Measurements from ENCODE around the gene CRYBG1. TPM values are rescaled to one million over a fixed set of nuclear protein-coding genes. Genes with fewer than 3 reads are reported as not detected.

Gene CRYBG1
- total RNA-seq, 2 donors from 2014 or later: 2.5 to 2.7 TPM

GRCh38 chr6:106516616-106517015 lies 156.1 kb downstream of the CRYBG1 start:
- H3K4me3 ChIP-seq (ENCODE audit: low read length): no peak overlapping the region
- peaks cover 42% of the 10 kb centered on the region for H3K27me3 Mint-ChIP-seq (ENCODE audit: insufficient read depth)
- DNase-seq: no peak
- no peak overlapping the region for H3K9ac ChIP-seq (ENCODE audit: extremely low read depth, low read length, poor library complexity, severe bottlenecking)
- H3K27me3 ChIP-seq (ENCODE audit: control insufficient read depth, insufficient read depth, low read length, poor library complexity, severe bottlenecking): peaks cover 45% of the 10 kb centered on the region
- no peak overlapping the region for H3K4me3 Mint-ChIP-seq
- no peaks in the 10 kb centered on the region for H3K36me3 Mint-ChIP-seq (ENCODE audit: low read depth)
- H3K27ac Mint-ChIP-seq: no peak overlapping the region
- no peaks in the 10 kb centered on the region for H3K36me3 ChIP-seq (ENCODE audit: control insufficient read depth, insufficient read depth, low read length)
- no peaks in the 10 kb centered on the region for H3K9me3 Mint-ChIP-seq
- TF ChIP-seq CTCF (conservative IDR thresholded peaks at IDR 0.05): no peak
- H3K4me1 ChIP-seq (ENCODE audit: control insufficient read depth, insufficient read depth, low read length): no peaks in the 10 kb centered on the region
- WGBS, 2 experiments (ENCODE audit: insufficient coverage in 1 of 2, insufficient read length in 1 of 2): 67 to 100% methylated on average over 2 to 4 of the region's 4 CpGs
- H3K9me3 ChIP-seq (ENCODE audit: control insufficient read depth, low read length): no peaks in the 10 kb centered on the region
- no peaks in the 10 kb centered on the region for H3K4me1 Mint-ChIP-seq
- no peak overlapping the region for H3K27ac ChIP-seq (ENCODE audit: low read depth, low read length)

DNA sequence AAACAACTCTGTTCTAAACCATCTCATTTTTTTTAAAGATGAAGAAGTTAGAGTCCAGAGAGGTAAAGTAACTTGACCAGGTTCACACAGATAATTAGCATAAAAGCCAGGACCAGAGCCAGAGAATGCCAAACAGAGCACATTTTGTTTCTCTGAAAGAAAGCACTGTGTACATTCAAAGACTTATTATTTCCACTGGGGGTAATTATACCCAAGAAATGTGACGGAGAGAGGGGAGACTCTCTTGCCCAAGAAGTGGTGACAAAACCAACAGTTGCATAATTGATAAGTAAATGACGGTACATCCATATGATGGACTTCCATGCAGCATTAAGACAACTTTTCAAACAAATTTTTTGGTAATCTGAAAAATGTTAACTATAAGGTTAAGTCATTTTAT lies 157.2 kb downstream of the CRYBG1 start:
- Histone ChIP-seq H3K9me3 (ENCODE audit: control insufficient read depth, low read length) (no peaks in the 10 kb centered on the region), H3K9ac (ENCODE audit: extremely low read depth, low read length, poor library complexity, severe bottlenecking) (no peak overlapping the region), H3K36me3 (ENCODE audit: control insufficient read depth, insufficient read depth, low read length) (no peaks in the 10 kb centered on the region), H3K27me3 (ENCODE audit: control insufficient read depth, insufficient read depth, low read length, poor library complexity, severe bottlenecking) (peaks cover 34% of the 10 kb centered on the region), H3K4me3 (ENCODE audit: low read length) (no peak overlapping the region), H3K4me1 (ENCODE audit: control insufficient read depth, insufficient read depth, low read length) (no peaks in the 10 kb centered on the region), H3K27ac (ENCODE audit: low read depth, low read length) (no peak overlapping the region)
- Mint-ChIP-seq H3K9me3 (no peaks in the 10 kb centered on the region), H3K27me3 (ENCODE audit: insufficient read depth) (peaks cover 31% of the 10 kb centered on the region), H3K27ac (no peak overlapping the region), H3K4me3 (no peak overlapping the region), H3K36me3 (ENCODE audit: low read depth) (no peaks in the 10 kb centered on the region), H3K4me1 (no peaks in the 10 kb centered on the region)
- WGBS, 2 experiments (ENCODE audit: insufficient coverage in 1 of 2, insufficient read length in 1 of 2): 83 to 92% methylated on average over 2 of the region's 2 CpGs
- DNase-seq: no peak
- no peak for TF ChIP-seq CTCF (conservative IDR thresholded peaks at IDR 0.05)

- peaks cover 23% of the 10 kb centered on the region for H3K27me3 ChIP-seq (ENCODE audit: control insufficient read depth, insufficient read depth, low read length, poor library complexity, severe bottlenecking)
- H3K27ac ChIP-seq (ENCODE audit: low read depth, low read length): no peak overlapping the region
- H3K9ac ChIP-seq (ENCODE audit: extremely low read depth, low read length, poor library complexity, severe bottlenecking): no peak overlapping the region
- no peaks in the 10 kb centered on the region for H3K4me1 Mint-ChIP-seq
- DNase-seq: no peak
- no peaks in the 10 kb centered on the region for H3K9me3 ChIP-seq (ENCODE audit: control insufficient read depth, low read length)
- no peak for TF ChIP-seq CTCF (conservative IDR thresholded peaks at IDR 0.05)
- H3K27me3 Mint-ChIP-seq (ENCODE audit: insufficient read depth): peaks cover 20% of the 10 kb centered on the region
- no peak overlapping the region for H3K27ac Mint-ChIP-seq
- H3K36me3 ChIP-seq (ENCODE audit: control insufficient read depth, insufficient read depth, low read length): no peaks in the 10 kb centered on the region
- no peak overlapping the region for H3K4me3 Mint-ChIP-seq
- no peaks in the 10 kb centered on the region for H3K9me3 Mint-ChIP-seq
- 88% methylated on average over 2 of the region's 3 CpGs; no CpG with 5 or more reads in 1 of the 2 experiments for WGBS, 2 experiments (ENCODE audit: insufficient coverage in 1 of 2, insufficient read length in 1 of 2)
- no peaks in the 10 kb centered on the region for H3K36me3 Mint-ChIP-seq (ENCODE audit: low read depth)
- no peak overlapping the region for H3K4me3 ChIP-seq (ENCODE audit: low read length)
- no peaks in the 10 kb centered on the region for H3K4me1 ChIP-seq (ENCODE audit: control insufficient read depth, insufficient read depth, low read length)
Measured at GRCh38 chr6:106518748-106519147, 158.2 kb downstream of the CRYBG1 start.

Measured in endodermal cell (in vitro differentiated cells).